Stimulated activated CD8-positive, alpha-beta memory T cell treated with anti-CD3 and anti-CD28 coated beads, Interleukin-7, amount 100 ng/mL, for 1 hour (primary cell): Measurements from ENCODE around the gene APCDD1L.
"Not testable (repeated sequence)": the region's sequence is repeated elsewhere in the genome, so short reads cannot be mapped to it uniquely, and the experiment has no call there.

Experiments
- DNase-seq, 2 donors: peaks; one replicate each; pipeline ENCODE4 v3.0.0-alpha.2; 2020; ENCODE audit warnings: low read depth in 2 of 2

Gene APCDD1L

DNA sequence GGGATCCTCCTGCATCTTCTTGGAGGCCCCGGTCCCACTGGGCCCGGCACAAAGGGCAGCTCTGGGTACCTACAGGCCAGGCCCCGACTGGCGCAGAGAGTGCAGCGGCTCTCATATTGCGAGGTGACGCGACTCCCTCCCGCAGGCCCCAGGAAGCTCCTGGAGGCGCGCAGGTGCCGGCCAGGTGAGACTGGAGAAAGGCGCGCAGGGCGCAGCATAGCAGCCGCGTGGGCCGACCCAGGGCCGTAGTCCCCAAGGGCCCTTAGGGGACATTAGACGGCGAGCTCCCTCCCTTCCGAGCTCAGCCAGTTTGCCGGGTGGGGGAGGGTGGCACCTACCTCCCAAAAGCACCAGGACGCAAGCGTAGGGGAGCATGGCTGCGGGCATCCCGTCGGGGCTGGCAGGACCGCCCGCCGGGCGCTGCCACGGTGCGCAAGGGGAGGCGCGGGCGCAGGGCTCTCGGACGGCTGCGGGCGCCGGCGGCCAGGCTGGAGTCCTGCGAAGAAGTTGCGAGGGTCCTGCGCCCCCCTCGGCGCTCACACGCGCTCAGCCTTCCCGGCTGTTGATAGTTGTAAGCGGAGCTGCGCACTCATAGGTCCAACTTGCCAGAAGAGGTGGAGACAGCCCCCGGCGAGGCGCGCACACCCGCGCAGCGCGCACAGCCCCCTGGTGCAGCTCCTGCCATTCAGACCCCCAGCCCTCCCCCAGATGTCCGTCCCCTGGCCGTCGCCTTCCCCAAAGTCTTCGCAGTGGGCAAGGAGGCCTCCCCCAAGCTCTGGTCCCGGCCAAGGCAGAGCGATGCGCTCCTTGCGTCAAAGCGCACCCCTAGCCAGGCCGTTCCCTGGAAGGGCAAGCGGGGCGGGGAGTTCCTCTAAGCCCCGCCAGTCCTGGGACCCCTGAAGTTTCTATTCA, 622 bp downstream of the APCDD1L start:
- DNase-seq: no peak

- no peak for DNase-seq
Measured at GRCh38 chr20:58513580-58514285, 1.5 kb downstream of the APCDD1L start.

DNA sequence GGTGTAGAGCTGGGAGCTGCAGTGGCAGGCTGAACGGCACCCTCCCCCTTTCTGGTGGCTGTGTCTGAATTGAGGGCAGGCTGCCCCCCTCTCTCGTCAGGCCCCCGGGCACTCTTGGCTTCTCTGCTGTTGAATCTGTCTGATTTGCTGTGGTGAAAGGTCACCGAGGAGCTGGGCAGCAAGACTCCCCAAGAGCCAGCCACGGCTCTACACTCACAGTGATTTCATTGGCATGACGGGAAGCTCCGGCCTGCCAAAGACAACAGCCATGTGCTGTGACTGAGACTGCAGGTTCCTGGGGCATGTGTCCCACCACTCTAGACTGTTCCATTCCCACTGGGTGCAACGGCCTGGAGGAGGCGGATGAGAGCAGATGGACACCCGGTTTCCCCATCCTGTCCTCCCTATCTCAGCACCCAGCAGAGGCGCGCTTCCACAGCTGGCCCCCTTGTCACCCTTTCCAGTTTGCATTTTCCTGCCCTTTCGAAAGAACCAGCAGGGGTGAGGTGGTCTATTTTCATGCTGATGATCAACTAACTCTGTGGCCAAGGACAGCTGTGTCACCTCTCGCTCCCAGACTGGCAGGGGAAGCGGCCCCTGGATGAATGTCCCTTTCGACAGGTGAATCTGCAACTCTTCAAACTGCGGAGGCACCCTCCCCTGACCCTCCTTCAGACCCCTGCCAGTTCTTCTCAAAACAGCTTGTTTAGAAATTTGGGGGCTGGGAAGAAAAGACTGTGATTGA, 2.2 kb downstream of the APCDD1L start:
- DNase-seq: no peak

DNA sequence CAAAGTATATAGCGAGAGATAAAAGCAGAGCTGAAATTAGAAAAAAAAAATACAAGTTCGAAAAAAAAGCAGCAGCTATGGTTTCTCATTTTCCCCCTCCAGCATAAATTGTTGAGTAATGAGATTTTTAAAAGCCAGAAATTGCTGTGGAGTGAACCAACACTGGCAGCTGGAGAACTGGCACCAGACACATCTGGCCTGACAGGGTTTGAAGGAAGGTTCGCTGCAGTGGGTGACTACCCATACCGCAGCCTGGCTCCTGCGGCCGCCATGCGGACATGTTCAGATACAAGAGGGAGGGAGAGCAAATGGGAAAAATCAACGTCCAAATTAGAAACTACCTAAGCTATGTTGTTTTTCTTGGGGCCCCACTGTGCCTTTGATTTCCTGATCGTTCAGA, 3.3 kb downstream of the APCDD1L start:
- no peak for DNase-seq

- no peak for DNase-seq
Measured at GRCh38 chr20:58511364-58511763, 3.8 kb downstream of the APCDD1L start.

DNA sequence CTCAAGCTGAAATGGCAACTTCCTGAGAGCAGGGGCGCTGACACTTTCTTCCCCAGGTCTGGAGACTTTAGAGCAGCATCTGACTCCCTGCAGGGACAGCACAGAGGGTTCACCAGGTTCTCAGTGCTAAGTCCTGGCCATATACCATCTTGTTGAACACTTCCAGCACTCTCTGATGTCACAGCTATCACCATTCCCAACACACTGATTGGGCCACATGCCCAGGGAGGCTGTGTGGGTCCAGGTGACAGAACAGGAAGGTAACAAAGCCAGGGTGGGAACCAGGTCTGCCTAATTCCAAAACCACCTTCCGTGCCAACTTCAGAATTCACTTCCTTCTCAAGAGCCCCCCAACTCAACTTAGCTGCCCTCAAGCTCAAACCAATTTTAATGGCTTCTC, 4.3 kb downstream of the APCDD1L start:
- DNase-seq: no peak

DNA sequence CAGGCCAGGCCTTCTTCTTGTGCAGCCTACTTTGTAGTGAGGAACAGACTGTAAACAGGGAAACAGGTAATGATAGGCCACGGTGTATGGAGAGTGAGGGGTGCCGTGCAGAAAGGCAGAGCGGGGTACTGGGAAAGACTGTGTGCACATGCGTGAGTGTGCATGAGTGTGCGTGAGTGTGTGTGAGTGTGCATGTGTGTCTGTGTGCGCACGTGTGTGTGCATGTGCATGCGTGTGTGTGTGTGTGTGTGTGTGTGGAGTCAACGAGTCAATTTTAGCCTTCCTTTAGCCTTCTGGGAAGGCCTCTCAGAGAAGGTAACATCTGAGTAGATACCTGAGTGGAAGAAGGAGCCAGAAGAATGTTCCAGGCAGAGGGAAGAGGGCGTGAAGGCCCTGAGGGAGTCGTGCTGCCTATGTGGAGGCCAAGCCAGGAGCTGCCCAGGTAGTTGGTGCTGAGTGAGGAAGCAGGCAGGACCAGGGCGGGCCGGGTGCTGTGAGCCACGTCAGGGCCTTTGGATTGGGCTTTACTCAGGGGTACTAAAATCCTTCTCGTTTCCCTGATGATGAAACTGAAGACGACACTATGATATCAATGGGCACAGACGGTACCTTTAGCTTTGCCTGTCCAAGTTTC, 6.3 kb downstream of the APCDD1L start:
- DNase-seq: no peak

GRCh38 chr20:58506999-58507398, 8.2 kb downstream of the APCDD1L start:
- DNase-seq: not testable (repeated sequence)

- DNase-seq: no peak
Measured at GRCh38 chr20:58504566-58504965, 10.6 kb downstream of the APCDD1L start.

DNA sequence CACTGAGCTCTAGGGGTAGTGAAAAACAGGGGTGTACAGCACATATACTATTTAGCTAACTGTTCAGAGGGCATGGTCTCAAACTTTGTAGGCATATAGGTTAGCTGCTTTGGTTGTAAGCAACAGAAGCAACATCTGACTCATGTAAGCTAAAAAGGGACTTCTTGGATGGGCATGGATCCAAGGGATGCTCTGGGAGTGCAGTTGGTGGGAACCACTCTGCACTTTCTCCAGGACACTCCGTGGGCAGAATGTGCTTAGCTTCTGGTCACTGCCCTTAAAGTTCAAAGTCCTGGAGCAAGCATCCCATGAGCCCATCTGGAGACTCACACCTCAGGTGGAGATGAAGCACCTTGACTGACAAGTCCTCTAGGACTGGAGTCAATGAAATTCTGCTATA, 11.5 kb downstream of the APCDD1L start:
- DNase-seq: no peak

- no peak for DNase-seq
Measured at GRCh38 chr20:58500256-58500655, 14.9 kb downstream of the APCDD1L start.

GRCh38 chr20:58498470-58499068, 16.6 kb downstream of the APCDD1L start:
- no peak for DNase-seq

DNA sequence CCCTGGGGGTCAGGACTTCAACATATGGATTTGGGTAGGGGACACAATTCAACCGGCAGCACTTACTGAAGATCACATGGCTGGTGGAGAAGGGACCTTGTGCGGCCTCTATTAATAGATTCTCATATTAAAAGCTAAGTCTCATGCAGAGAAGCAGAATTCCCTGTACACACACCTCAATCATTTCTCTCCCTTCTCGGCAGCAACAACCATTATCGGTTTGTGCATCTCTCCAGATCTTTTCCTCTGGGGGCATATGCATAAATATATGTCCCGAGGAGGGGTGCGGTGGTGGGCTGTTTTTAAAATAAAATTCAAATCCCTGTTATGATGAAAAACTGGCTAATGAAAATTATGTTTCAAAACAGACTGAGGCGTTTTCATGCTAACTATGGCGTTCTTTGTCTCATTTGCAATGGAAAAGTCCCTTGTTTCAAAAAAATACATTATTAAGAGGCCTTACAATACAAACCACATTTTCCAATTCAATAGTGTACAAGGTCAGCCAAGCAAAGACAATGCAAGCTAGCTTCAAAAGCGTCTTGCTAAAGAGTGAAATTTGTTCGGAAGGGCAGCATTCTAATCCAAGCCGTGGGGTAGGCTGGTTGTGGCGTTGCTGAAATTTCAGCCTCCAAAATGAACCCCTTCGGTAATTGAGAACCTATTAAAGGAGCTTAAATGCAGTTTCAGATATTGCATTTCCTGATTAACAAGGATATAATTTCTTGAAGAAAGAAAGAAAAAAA, 17.3 kb downstream of the APCDD1L start:
- no peak for DNase-seq

GRCh38 chr20:58497076-58497641, 18.0 kb downstream of the APCDD1L start:
- no peak for DNase-seq

DNA sequence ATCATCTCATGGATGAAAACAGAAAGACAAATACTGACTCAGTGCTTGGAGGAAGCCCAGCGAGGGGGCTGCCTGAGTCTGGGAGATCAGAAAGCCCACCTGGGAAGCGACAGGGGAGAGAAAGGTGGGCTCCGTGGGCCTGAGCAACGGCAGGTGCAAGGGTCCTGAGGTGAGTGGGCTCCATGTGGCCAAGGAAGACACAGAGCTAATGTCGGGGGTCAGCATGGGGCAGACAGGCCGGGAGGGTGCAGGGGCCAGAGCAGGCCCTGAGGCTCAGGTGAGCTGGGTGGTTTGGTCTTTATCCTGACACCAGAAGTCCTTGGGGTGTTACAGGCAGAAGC, 18.8 kb downstream of the APCDD1L start:
- no peak for DNase-seq

DNA sequence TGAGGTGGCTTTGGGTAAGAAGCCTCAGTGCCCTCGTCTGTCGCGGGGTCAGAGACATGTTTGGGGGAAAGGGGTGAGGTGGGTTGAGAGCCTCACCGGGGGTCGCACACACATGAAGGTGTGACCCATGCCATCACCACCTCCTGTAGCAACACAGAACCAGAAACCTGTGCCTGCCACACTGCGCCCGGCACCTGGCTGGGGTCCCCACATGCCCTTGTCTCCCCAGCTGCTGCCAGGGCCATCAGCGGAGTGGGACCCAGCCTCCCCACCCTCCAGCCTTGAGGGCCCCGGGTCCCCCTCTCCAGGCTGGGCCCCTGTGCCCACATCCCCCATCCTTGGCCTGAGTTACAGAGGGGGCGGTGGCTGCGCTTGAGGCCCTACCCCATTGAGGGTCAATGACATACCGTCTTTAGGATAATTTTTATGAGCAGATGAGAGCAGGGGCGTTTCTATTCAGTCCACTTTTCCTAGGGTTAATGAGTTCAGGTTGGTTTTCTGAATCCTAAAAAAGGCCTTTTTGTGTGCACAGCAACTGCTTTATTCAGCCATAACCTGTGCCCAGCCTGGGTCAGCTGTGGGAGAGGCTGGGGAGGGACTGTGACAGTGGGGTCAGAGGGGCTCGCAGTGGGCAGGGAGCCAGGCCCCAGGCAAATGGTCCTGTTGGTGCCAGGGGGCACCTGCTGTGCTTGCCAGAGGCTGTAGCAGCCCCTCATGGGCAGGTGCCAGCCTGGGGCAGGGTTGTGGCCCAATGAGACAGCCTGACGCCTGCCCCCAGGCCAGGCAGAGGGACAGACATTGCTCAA, 19.4 kb downstream of the APCDD1L start:
- no peak for DNase-seq

- no peak for DNase-seq
Measured at GRCh38 chr20:58494923-58495622, 20.1 kb downstream of the APCDD1L start.

- DNase-seq: no peak
Measured at GRCh38 chr20:58492795-58493524, 22.2 kb downstream of the APCDD1L start.
